ENCODE measurements around the gene EML4.

Gene EML4

DNA sequence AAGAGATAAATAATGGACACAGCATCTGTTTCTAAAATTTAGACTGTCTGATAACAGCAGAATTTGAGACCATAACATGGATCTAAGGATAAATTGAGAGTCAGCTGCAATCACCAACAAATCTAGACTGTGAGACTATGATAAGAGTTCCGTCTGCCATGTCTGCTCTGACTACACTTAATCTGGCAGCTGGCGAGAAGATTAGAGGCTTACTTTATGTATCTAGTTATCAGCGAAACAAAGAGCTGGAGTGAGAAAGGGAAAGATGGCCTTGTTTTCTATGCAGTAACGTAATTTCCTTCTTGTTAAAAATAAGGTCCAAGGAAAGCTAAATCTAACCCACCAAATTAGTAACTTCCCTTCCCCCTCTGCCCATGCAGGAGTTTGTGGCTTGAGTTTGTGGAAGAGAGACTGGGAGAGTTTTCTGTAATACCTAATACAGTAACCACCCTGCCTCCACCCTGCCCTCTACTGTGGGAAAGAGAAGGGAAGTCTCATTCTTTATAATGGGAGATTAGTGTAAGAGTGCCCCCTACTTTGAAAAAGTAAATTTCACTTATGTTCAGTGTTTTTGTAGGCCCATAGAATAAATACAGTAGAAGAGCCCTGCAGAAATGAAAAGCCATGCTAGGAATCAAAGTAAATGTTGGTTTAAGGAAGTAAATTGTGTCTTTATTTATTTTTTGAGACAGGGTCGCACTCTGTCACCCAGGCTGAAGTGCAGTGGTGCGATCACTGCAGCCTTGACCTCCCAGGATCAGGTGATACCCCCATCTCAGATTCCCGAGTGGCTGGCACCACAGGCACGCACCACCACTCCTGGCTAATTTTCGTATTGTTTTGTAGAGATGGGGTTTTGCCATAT, 27.5 kb downstream of the EML4 start:
- peak; percentile 80 for DNase-seq

DNA sequence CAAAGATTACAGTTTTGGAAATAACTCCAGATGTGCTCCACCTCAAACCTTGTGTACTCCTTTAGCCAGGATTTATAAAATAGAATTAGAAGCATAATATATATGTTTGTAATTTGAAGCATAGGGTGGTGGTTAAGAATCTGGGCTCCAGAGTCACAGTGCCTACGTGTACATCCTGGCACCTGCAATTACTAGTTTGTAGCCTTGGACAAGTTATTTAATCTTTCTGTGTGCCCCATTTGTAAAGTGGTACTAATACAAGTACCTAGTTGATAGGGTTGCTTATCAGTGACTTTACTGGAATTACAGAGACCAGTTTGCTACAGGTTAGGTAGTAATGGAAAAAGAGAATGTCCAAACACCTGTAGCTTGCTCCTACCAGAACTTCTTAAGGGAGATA, 28.6 kb downstream of the EML4 start:
- DNase-seq = no peak

DNA sequence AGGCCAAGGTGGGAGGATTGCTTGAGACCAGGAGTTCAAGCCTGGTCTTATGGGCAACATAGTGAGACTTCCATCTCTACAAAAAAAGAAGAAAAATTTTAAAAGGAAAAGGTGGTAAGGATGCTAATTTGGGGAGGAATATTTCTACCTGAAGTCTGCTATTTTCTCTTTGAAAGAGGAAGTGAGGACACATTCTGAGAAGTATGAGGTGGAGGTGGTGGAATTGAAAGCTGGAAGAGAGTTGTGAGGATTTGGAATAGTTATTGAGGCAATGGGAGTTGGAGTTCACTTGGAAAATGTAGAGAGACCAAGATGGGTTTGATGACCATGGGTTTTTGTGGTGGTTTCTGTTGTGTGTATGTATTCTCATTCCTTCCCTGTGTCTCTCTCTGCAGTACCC, 29.3 kb downstream of the EML4 start:
- DNase-seq = no peak

DNA sequence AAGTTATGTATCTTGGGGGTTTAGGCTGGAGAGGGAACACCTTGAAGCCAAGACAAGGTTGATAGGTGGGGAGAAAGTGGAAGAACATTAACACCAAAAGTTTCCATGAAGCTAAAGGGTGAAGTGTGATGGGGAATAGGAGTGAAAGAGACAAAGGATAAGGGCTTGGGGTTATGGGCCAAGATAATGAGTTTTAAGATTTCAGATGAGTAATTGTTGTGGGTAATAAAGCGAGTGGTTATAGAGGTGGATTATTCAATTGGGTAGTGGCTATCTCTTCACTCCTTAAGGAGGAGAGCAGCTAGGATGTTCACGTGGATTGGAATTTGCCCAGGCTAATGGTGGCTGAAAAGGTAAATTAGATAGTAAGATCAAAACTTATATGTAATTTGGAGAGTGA, 29.8 kb downstream of the EML4 start:
- no peak for DNase-seq

DNA sequence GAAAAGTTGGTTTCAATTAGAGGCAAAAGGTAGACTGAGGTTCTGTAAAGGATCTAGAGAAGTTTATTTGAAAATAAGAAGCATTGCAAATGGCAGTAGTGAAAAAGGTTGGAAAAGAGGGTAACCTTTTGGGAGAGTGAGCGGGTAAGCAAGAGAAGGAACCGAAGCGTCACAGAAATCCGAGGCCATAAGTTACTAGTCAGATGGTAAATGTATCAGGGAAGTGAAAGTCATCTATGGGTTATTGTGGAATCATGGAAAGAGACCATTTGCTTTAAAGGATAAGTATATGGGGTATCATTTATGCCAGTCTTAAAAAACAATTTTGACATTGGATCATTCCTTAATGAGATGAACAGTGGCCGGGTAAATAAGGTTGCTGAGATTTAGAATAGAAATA, 30.5 kb downstream of the EML4 start:
- no peak for DNase-seq

DNA sequence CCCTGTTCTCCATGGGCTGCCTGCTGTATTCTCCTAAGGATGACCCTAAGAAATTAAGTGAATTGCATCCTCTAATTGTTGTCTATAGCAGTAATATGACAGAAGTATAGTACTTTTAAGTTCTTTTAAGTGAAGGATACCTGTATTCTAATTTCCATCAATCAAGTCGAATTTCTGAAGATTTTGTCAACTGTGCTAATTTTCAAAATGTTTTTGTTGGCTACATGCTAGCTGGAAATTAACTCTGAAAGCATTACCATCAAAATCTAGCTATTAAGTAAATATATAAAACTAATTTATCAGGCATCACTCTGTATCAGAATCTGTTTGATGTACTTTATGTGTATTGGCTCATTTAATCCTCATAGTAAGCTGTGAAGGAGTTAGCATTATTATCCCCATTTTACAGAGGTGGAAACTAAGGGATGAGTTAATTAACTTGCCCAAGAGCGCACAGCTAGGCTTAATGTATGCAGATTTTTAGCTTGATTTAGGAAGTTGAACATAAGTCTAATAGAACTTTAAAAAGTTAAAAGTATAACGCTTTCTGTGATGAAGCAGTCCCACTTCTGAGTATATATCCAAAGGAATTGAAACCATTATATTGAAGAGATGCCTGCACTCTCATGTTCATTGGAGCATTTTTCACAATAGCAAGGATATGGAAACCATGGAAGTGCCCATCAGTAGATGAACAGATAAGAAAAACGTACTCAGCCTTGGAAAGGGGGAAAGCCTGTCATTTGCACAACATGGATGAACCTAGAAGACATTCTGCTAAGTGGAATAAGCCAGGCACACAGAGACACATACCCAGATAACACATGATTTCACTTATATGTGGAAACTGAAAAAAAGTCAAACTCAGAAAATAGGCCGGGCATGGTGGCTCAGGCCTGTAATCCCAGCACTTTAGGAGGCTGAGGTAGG, 32.0 kb downstream of the EML4 start:
- no peak for DNase-seq

DNA sequence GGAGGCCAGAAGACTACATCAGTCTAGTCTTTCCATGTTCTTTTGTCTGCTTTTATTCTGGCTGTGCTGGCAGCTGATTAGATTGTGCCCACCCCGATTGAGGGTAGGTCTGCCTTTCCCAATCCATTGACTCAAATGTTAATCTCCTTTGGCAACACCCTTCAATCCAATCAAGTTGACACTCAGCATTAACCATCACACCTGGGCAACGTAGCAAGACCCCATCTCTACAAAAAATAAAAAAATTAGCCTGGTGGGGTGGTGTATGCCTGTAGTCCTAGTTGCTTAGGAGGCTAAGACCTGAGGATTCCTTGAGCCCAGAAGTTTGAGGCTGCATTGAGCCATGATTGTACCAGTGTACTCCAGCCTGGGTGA, 33.5 kb downstream of the EML4 start:
- DNase-seq = no peak

DNA sequence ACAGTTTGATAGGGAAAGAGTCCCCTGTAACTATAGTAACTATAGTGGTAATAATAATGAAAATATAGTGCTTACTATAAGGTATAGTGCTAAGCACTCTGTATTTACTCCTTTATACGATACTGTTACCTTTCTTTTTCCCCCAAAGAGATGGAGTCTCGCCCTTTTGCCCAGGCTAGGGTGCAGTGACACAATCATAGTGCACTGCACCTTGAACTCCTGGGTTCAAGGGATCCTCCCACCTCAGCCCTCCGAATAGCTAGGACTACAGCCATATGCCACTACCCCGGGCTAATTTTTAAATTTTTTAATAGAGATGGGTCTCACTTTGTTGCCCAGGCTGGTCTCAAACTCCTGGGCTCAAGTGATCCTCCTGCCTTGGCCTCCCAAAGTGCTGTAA, 34.6 kb downstream of the EML4 start:
- DNase-seq = no peak

DNA sequence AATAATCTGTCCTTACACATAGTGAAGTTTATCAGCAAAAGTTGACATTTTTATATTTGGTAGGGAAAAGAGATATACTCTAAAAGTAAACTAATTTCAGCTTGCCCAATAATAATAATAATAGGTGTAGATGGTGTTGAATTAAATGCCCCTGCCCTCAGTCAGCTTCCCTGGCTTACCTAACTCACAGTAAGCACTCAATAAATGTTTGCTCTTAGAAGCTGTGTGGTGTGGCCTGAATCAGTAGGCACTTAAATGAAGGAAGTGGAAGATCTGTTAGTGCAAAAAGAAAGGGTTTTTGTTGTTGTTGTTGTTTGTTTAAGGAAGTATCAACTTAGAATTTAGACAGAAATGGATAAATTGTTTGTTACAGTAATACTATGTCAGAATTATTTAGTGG, 36.2 kb downstream of the EML4 start:
- DNase-seq = no peak

DNA sequence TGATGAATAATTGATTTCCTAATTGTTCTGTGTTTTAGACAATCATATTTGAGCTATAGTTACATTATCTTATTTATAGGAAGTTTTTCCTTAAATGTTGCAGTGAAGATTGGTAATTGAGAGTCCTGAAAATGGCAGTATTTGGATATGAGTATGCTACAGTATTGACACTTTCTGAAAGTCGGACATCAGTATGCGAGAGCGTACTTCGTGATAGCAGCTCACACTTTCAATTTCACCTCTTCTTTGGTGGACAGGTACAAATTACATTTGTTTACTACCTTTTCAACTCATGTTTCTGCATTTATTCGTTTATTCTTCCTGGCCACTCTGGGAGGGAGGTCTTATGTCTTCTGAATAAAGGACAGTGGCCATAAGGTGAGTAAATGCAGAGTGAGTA, 38.7 kb downstream of the EML4 start:
- no peak for DNase-seq

DNA sequence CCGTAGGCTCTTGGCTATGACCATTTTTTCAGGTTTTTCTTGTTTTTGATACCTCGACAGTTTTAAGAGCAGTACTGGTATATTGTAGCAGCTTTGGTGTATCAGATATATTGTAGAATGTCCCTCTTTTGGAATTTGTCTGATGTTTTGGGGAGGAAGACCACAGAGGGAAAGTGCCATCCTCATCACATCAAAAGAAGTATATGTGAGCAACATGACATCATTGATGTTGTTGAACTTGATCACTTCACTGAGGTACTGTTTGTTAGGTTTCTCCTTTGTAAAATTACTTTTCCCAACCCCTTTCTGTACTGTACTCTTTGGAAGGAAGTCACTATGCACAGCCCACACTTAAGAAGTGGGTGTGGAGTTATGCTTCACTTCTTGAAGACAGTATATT, 41.0 kb downstream of the EML4 start:
- no peak for DNase-seq

DNA sequence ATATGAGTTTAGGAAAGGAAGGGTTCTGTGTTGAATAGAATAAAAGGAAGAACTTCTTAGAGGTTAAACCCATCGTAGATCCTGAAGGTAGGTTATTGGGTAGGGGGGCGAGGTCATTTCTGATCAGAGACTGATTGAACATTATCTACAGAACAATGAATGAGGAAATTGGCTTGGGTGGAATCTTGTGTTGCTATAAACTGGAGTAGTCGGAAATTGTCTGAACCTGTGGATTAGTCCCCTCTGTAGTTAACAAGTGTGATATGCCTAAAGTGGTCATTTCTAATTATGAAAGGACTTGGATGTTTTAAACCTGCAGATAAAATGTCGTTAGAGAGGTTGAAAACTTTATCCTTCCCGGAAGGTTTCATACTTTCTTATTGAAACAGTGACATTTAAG, 42.1 kb downstream of the EML4 start:
- DNase-seq = no peak

DNA sequence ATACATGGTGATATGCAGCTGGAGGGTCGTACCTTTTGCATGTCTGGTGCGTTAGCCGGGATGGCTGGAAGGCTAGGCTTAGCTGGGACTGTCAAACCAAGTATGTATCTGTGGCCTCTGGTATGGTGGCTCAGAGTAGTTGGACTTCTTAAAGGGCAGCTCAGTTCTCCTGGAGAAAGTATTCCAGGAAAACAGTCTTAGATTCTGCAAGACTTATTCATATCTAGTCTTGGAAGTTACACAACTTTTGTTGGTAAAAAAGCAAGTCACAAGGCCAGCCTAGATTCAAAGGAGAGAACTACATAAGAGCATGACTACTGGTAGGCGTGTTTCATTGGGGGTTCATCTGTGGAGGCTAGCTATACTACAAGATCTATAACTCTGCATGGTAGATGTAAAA, 45.5 kb downstream of the EML4 start:
- DNase-seq = no peak

DNA sequence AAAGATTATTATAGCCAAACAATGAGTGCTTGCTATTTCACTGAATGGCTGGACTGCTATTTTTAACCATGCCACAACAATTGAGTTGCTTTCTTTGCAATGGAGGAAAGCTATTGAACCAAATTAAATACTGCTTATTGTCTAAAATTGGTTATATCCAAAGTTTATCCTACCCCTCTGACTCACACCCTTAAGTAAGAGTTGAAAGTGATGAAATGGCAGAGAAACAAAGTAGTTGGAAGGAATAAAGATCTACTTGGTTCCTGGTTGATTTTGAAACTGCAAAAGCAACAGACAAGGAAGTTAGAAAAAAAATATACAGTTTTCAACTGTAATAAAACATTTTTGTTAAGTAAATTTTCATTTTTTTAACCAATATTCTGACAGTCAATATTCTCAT, 47.5 kb downstream of the EML4 start:
- DNase-seq = no peak

DNA sequence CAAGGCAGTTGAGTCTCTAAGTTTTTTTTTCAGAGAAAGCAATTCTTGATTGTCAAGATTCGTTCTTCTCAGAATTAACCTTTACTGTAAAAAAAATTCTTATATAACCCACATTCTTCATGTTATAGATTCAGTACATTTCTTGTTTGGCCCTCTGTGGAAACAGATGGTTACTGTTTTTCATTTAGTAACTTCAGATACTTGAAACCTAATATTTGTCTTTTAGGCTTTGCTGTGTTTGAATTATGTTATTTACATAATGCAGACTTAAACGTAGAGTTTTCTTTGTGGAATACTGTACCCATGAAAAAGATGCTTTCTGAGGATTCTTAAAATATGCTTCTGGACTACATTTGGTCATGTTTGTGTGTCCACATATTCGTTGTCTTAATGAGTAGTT, 48.2 kb downstream of the EML4 start:
- DNase-seq = no peak

DNA sequence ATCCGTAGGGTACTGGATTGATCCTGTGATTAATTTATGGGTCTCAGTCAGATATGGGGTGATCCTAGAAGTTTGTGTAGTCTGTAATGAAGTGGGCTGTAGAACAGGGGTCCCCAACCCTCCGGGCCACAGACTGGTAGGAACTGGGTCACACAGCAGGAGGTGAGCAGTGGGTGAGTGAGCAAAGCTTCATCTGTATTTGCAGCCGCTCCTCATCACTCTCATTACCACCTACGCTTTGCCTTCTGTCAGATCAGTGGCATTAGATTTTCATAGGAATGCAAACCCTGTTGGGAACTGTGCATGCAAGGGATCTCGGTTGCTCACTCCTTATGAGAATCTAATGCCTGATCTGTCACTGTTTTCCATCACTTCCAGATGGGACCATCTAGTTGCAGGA, 48.8 kb downstream of the EML4 start:
- no peak for DNase-seq

DNA sequence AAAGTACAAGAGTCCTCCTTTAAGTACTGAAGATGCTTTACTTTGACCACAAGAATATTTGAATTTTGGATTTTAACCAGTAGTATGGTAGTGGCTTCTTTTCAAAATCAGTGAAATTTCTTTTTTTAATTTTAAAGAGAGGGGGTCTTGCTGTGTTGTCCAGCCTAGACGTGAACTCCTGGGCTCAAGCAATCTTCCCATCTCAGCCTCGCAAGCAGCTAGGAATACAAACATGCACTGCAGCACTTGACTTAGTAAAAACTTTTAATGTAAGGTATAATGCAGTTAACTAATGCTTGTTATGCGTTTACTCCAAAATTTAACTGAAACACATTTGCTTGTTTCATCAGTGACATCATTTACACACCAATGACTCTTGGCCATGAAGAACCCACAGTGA, 49.6 kb downstream of the EML4 start:
- no peak for DNase-seq

DNA sequence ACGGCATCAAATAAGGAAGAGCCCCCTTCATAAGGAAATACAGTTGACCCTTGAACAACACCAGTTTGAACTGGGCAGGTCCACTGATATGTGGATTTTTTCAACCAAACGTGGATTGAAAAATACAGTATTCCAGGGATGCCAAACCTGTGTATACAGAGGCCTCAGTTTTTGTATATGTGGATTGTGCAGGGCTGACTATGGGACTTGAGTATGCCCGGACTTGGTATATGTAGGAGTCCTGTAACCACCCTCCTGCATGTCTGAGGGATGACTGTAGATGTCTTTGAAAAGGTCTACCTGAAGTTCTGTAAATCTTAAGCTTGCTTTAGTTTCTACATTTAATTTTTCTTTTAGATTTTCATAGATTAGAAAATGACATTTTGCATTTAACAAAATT, 50.0 kb downstream of the EML4 start:
- DNase-seq = no peak

DNA sequence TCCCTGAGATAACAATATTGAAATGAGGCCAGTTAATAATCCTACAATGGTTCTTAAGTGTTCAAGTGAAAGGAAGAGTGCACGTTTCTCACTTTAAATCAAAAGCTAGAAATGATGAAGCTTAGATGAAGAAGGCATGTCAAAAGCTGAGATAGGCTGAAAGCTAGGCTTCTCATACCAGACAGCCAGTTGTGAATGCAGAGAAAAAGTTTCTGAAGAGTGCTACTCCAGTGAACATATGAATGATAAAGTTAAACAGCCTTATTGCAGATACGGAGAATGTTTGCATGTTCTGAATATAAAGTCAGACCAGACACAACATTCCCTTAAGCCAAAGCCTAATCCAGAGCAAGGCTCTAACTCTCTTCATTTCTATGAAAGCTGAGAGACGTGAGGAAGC, 51.4 kb downstream of the EML4 start:
- no peak for DNase-seq

DNA sequence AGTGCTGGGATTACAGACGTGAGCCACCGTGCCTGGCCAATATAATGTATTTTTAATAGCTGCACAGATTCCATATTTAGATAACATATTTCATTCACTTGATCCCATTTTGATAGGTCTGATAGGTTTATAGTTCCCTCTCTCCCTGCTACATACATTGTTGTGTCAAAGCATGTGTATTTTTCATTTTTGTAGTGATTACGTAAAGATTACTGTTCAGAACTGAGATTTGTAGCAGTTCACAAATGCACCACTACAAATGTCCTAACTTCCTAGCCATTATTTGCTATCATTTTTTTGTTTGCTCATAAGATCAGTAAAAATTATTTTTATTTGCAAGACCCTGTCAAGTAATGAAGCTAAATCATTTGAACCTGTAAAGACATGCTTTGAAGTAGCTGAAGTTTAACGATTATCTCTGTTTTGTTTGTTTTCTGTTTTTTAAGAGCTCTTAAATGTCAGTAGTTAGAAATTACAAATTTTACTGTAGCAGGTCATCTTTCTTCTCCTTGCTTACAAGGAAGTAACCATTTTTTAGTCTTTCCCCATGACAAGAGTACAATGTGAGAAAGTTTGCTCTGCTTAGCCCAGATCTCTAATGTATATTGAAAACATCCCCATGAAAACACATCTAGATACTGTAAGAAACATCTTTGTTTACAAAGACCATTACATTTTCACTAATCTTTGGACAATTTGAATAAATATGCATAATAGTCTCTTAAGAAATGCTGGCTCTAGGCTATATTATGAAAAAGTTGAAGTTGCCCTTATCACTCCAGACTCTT, 54.1 kb downstream of the EML4 start:
- no peak for DNase-seq

DNA sequence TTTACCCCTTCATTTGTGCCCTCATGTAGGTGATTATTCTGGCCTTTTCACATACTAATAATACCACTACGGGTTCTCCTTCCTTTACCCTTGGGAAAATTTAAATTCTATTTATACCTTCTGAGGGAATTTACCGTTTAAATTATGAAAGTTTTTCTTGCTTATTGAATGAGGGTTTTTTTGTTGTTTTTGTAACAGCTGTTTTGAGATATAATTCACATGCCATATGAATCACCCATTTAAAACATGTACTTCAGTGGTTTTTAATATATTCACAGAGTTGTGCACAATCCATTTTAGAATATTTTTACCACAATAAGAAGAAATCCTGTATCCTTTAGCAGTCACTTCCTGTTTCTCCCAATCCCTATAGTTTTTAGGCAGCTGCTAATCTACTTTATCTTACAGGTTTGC, 54.7 kb downstream of the EML4 start:
- DNase-seq = no peak

DNA sequence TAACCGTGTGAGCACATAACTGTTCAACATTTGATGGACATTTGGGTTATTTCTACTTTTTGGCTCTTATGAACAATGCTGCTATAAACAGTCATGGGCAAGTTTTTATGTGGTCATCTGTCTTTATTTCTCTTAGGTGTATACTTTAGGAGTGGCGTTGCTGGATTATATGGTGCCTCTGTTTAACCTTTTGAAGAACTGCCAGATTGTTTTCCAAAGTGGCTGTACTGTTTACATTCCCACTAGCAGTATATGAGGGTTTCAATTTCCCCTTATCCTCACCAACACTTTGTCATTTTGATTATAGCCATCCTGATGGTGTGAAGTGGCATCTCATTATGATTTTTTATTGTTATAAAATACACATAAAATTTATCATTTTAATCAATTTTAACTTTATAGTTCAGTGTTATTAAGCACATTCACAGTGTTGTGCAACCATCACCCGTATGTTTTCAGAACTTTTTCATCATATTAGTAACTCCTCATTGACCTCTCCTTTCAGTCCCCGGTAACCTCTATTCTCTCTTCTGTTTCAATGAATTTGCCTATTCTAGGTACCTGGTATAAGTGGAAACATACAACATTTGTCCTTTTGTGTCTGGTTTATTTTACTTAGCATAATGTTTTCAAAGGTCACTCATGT, 55.4 kb downstream of the EML4 start:
- DNase-seq = no peak

DNA sequence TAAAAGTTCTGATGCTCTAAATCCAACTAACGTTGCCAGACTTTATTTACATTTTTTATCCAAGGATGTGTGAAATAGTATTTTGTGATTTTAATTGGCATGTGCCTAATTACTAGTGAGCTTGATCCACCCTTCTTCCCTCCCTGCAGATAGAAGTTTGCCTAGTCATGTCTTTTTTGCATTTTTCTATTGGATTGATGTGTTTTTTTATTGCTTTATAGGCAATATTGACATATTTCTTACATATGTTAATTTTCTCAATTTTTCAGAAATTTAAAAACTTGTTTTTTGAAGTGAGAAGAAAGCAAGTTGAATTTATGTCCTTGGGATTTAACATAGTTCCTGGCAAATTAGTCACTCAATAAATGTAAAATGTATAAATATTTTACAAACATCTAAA, 56.4 kb downstream of the EML4 start:
- no peak for DNase-seq

Measured in NCI-H146 (cell line).